HG03025 (cell line): Measurements from ENCODE around the gene CSK.
"Not testable (repeated sequence)": the region's sequence is repeated elsewhere in the genome, so short reads cannot be mapped to it uniquely, and the experiment has no call there.

ENCODE experiments used
- ATAC-seq: cut with Tn5 transposase; IDR thresholded peaks from one replicate; pipeline ENCODE4 v1.9.1; 2021; ENCODE audit warnings: mild to moderate bottlenecking, moderate library complexity; ENCODE audit not compliant: unreplicated experiment, low FRiP score

CSK gene

GRCh38 chr15:74786081-74786480 is 4.2 kb downstream of the CSK start:
- ATAC-seq: not testable (repeated sequence)

GRCh38 chr15:74786551-74787165 is 4.8 kb downstream of the CSK start:
- ATAC-seq: no peak

GRCh38 chr15:74787251-74788041 is 5.6 kb downstream of the CSK start:
- ATAC-seq: peak; percentile 32

- no peak for ATAC-seq
Measured at GRCh38 chr15:74788042-74788682, 6.3 kb downstream of the CSK start.

GRCh38 chr15:74788683-74789151 is 6.8 kb downstream of the CSK start:
- no peak for ATAC-seq

- no peak for ATAC-seq
Measured at GRCh38 chr15:74789171-74789631, 7.3 kb downstream of the CSK start.

GRCh38 chr15:74789741-74790079 is 7.8 kb downstream of the CSK start:
- no peak for ATAC-seq

- ATAC-seq: no peak
Measured at GRCh38 chr15:74790080-74790916, 8.4 kb downstream of the CSK start.

GRCh38 chr15:74791007-74791406 is 9.1 kb downstream of the CSK start:
- no peak for ATAC-seq

GRCh38 chr15:74791667-74792066 is 9.8 kb downstream of the CSK start:
- ATAC-seq: no peak

GRCh38 chr15:74792227-74793016 is 10.5 kb downstream of the CSK start:
- no peak for ATAC-seq

GRCh38 chr15:74793135-74794028 is 11.5 kb downstream of the CSK start:
- no peak for ATAC-seq

- ATAC-seq: no peak
Measured at GRCh38 chr15:74794248-74794969, 12.5 kb downstream of the CSK start.

GRCh38 chr15:74794970-74795349 is 13.1 kb downstream of the CSK start:
- no peak for ATAC-seq

- ATAC-seq: no peak
Measured at GRCh38 chr15:74795966-74796625, 14.2 kb downstream of the CSK start.

- ATAC-seq: no peak
Measured at GRCh38 chr15:74798388-74799254, 16.7 kb downstream of the CSK start.
